ENCODE results near the gene SLC16A7. TPM values are rescaled to one million over a fixed set of nuclear protein-coding genes. Genes with fewer than 3 reads are reported as not detected.

The SLC16A7 gene
- total RNA-seq, 1 donor from 2014 or later: 2.9 TPM

DNA sequence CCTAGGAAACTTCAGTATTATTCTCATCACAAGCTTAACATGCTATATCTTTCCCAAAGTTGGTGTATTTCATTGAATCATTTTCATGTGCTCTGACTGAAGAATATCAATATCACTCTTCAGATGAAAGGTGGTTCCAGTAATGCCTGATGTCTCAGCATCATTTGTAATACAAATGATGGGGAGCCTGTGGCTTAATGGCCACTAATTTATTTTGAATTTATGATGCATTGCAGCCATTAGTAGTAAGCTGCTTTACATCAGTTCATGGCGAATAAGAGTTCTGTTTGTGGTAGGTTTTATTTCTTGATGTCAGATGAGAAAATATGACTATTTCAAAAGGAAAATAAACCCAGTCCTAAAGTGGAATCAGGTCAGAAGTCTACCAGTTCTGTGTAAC is 139.4 kb downstream of the SLC16A7 start:
- no peak for DNase-seq (ENCODE audit: low read depth, low spot score)
- no peak overlapping the region for H3K4me3 Mint-ChIP-seq
- H3K36me3 Mint-ChIP-seq (ENCODE audit: low read depth): no peaks in the 10 kb centered on the region
- no peak overlapping the region for H3K27ac Mint-ChIP-seq (ENCODE audit: unreplicated experiment)
- no peaks in the 10 kb centered on the region for H3K9me3 Mint-ChIP-seq
- no peaks in the 10 kb centered on the region for H3K4me1 Mint-ChIP-seq
- H3K27me3 Mint-ChIP-seq (ENCODE audit: low read depth): no peaks in the 10 kb centered on the region
- no peak for TF ChIP-seq CTCF (conservative IDR thresholded peaks at IDR 0.05)

GRCh38 chr12:59736359-59736758 is 140.5 kb downstream of the SLC16A7 start:
- Mint-ChIP-seq H3K27ac (ENCODE audit: unreplicated experiment) (no peak overlapping the region), H3K36me3 (ENCODE audit: low read depth) (no peaks in the 10 kb centered on the region)

GRCh38 chr12:59736786-59737185 is 141.0 kb downstream of the SLC16A7 start:
- Mint-ChIP-seq H3K4me3 (no peak overlapping the region), H3K36me3 (ENCODE audit: low read depth) (no peaks in the 10 kb centered on the region), H3K9me3 (no peaks in the 10 kb centered on the region), H3K27me3 (ENCODE audit: low read depth) (no peaks in the 10 kb centered on the region), H3K27ac (ENCODE audit: unreplicated experiment) (no peak overlapping the region), H3K4me1 (no peaks in the 10 kb centered on the region)
- DNase-seq (ENCODE audit: low read depth, low spot score): no peak
- no peak for TF ChIP-seq CTCF (conservative IDR thresholded peaks at IDR 0.05)

More at GRCh38 chr12:59736359-59736758, 140.5 kb downstream of the SLC16A7 start:
- Mint-ChIP-seq H3K4me1 (no peaks in the 10 kb centered on the region), H3K27me3 (ENCODE audit: low read depth) (no peaks in the 10 kb centered on the region), H3K9me3 (no peaks in the 10 kb centered on the region), H3K4me3 (no peak overlapping the region)
- DNase-seq (ENCODE audit: low read depth, low spot score): no peak
- TF ChIP-seq CTCF (conservative IDR thresholded peaks at IDR 0.05): no peak

- no peak for TF ChIP-seq CTCF (conservative IDR thresholded peaks at IDR 0.05)
- Mint-ChIP-seq H3K4me1 (no peaks in the 10 kb centered on the region), H3K9me3 (no peaks in the 10 kb centered on the region), H3K4me3 (no peak overlapping the region), H3K36me3 (ENCODE audit: low read depth) (no peaks in the 10 kb centered on the region), H3K27me3 (ENCODE audit: low read depth) (no peaks in the 10 kb centered on the region), H3K27ac (ENCODE audit: unreplicated experiment) (no peak overlapping the region)
- no peak for DNase-seq (ENCODE audit: low read depth, low spot score)
Measured at GRCh38 chr12:59737725-59738463, 142.1 kb downstream of the SLC16A7 start.

GRCh38 chr12:59742841-59743240 is 147.0 kb downstream of the SLC16A7 start:
- TF ChIP-seq CTCF (conservative IDR thresholded peaks at IDR 0.05): no peak
- no peak for DNase-seq (ENCODE audit: low read depth, low spot score)
- Mint-ChIP-seq H3K4me3 (no peak overlapping the region), H3K36me3 (ENCODE audit: low read depth) (no peaks in the 10 kb centered on the region), H3K27me3 (ENCODE audit: low read depth) (no peaks in the 10 kb centered on the region), H3K4me1 (no peaks in the 10 kb centered on the region), H3K9me3 (no peaks in the 10 kb centered on the region), H3K27ac (ENCODE audit: unreplicated experiment) (no peak overlapping the region)
